ENCODE results near the gene MTF2.

MTF2 gene

DNA sequence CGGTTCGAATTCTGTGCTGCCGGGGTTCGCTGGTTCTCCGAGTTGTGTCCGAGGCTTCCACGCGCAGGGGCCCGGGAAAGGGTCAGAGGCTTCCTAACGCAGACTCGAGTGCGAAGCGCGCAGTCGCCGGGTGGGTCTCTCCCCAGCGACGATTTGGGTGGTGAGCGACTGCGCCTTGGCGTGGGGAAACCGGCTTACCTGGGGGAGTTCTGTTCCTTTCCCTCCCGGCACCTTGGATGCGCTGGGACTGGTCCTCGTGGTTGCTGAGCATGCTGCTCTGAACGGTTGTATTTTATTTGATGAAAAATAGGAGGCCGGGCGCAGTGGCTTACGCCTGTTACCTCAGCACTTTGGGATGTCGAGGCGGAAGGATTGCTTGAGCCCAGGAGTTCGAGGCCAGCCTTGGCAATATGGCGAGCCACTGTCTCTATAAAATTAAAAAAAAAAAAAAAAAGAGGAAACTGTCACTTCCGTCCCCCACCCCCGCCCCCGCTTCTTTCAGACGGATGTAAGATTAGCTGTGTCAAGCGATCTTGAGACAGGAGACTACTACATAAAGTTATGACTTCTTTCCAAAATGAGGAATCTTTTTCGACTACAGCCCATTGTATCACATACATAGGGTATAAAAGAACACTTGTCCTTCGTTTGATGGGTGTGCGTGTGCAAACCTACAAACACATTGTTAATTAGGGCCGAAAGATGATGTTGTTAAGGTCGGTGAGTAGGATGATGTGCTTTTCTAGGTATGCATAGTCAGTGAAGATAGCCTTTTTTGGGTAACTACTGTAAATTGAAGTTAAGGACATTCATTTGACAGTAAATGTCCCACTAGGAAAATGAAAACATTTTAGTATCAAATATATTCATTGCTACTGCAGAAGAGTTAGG lies 101.9 kb downstream of the MTF2 start, which contains the start of gene CCDC18:
CCDC18 (plus strand) TSS at position 2 of the 891 bp plus-strand sequence. CDS start 2,638 bp downstream, outside the sequence.
- DNase-seq: peak in 1 of 58 donors; percentile 50

DNA sequence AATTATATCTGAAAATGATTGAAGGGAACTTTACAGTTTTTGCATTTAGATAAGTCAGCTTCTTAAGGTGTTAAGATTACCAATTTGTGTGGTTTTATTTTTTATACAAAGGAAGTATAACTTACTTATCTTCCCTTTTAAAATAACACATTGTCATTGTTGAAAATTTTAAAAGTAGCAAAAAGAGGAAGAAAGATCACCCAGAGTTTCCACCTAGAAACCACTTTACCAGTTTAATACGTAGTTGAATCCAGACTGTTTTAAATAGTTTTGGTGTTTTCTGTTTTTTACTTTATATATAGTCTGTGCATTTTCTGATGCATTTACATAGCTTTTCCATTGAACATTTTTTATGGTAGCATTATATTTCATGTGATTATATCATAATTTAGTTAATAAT lies 107.6 kb downstream of the MTF2 start:
- no peak for DNase-seq

Data from anterior cingulate cortex (tissue), 58 donors.